HepG2 (cell line): ENCODE data around the gene SRCAP. TPM values are rescaled to one million over a fixed set of nuclear protein-coding genes. Genes with fewer than 3 reads are reported as not detected.

Experiments
- BRCA1 ChIP-seq: sonication (generic); formaldehyde crosslinking; IDR thresholded peaks from 2 replicates; pipeline ENCODE4 v1.4.0; 2020; ENCODE audit warnings: missing genetic modification reagents
- DR1 ChIP-seq: sonication (generic); formaldehyde crosslinking; IDR thresholded peaks from 2 replicates; pipeline ENCODE4 v1.8.0; 2021; ENCODE audit warnings: mild to moderate bottlenecking, missing genetic modification reagents, inconsistent platforms
- FUBP1 ChIP-seq: sonication (generic); formaldehyde crosslinking; IDR thresholded peaks from 2 replicates; pipeline ENCODE4 v1.5.1; 2020; ENCODE audit warnings: missing genetic modification reagents, mild to moderate bottlenecking, borderline replicate concordance
- MYC ChIP-seq: sonication (generic); formaldehyde crosslinking; IDR thresholded peaks from 2 replicates; pipeline ENCODE4 v1.9.0; 2021; ENCODE audit warnings: missing genetic modification reagents, borderline replicate concordance
- SALL2 ChIP-seq: sonication (generic); formaldehyde crosslinking; IDR thresholded peaks from 2 replicates; pipeline ENCODE4 v1.8.1; 2023; ENCODE audit warnings: mild to moderate bottlenecking, missing genetic modification reagents, inconsistent platforms
- SNAPC2 ChIP-seq: sonication (generic); formaldehyde crosslinking; IDR thresholded peaks from 2 replicates; pipeline ENCODE4 v1.8.1; 2022; ENCODE audit warnings: mild to moderate bottlenecking, missing genetic modification reagents
- TMF1 ChIP-seq: sonication (generic); formaldehyde crosslinking; IDR thresholded peaks from 2 replicates; pipeline ENCODE4 v1.8.1; 2022; ENCODE audit warnings: low read depth, missing genetic modification reagents
- ZBTB25 ChIP-seq: IDR thresholded peaks from 2 replicates; pipeline ENCODE4 v1.6.1; 2018; ENCODE audit warnings: missing genetic modification reagents
- ZNF280B ChIP-seq: sonication (generic); formaldehyde crosslinking; IDR thresholded peaks from 2 replicates; pipeline ENCODE4 v1.5.0; 2020; ENCODE audit warnings: missing genetic modification reagents, mild to moderate bottlenecking, borderline replicate concordance
- ZNF329 ChIP-seq: sonication (generic); formaldehyde crosslinking; IDR thresholded peaks from 2 replicates; pipeline ENCODE4 v1.9.0; 2021; ENCODE audit warnings: low read depth, mild to moderate bottlenecking, missing genetic modification reagents
- ZNF354B ChIP-seq: sonication (generic); formaldehyde crosslinking; IDR thresholded peaks from 2 replicates; pipeline ENCODE4 v1.8.0; 2022; ENCODE audit warnings: mild to moderate bottlenecking, missing genetic modification reagents
- ZNF460 ChIP-seq: sonication (generic); formaldehyde crosslinking; IDR thresholded peaks from 2 replicates; pipeline ENCODE4 v1.5.1; 2020; ENCODE audit warnings: missing genetic modification reagents, mild to moderate bottlenecking, borderline replicate concordance
- ZNF549 ChIP-seq: sonication (generic); formaldehyde crosslinking; IDR thresholded peaks from 2 replicates; pipeline ENCODE4 v1.5.0; 2020; ENCODE audit warnings: missing genetic modification reagents
- ZSCAN9 ChIP-seq: IDR thresholded peaks from 2 replicates; pipeline ENCODE4 v1.6.1; 2016; ENCODE audit warnings: borderline replicate concordance
- polyA plus RNA-seq, 8 experiments: library from polyadenylated mRNA; depleted of rRNA in 3 of 8; stranded (reverse) in 7 of 8; unstranded in 1 of 8; fragments of >200 nt; fragmentation: Illumina TruSeq in 4 of 8; extraction: Trizol in 4 of 8; gene quantifications; 2 replicates each; pipeline versions ENCODE4 v1.2.1 to v1.2.3, GENCODE V29; 2011 to 2016; ENCODE audit warnings: low read depth in 4 of 8, missing spikeins in 1 of 8, mixed read lengths in 1 of 8; ENCODE audit not compliant: insufficient read depth in 1 of 8
- total RNA-seq, 5 experiments: library from RNA; depleted of rRNA; stranded (reverse); fragments of >200 nt; fragmentation: Illumina TruSeq; extraction: Trizol; gene quantifications; 2 replicates each; pipeline ENCODE4 v1.2.3, GENCODE V29; 2016; ENCODE audit warnings: low read depth in 1 of 5
- TF ChIP-seq, protein P1 (sequence below), 2 experiments: sonication (generic) in 1 of 2; formaldehyde crosslinking in 1 of 2; IDR thresholded peaks; 2 replicates each; pipeline versions ENCODE4 v1.6.1 to v1.9.0; 2014 to 2022; ENCODE audit warnings: antibody characterized with exemption in 1 of 2, borderline replicate concordance in 1 of 2, inconsistent platforms in 1 of 2, low read depth in 1 of 2, missing genetic modification reagents in 1 of 2
- TF ChIP-seq, protein P2 (sequence below): sonication (generic); formaldehyde crosslinking; IDR thresholded peaks from 2 replicates; pipeline ENCODE4 v1.5.1; 2020; ENCODE audit warnings: mild to moderate bottlenecking, moderate library complexity, missing genetic modification reagents

SRCAP gene
- total and polyA plus RNA-seq, 2 of the 13 experiments (the other 11 are each of a cell fraction or from before 2014, with no cell fraction given) = 4.9 to 9.0 TPM

- TF ChIP-seq ZNF549 (CRISPR knock-in tag) (0 out of 2 replicates have a peak, but pooled peaks have one; percentile 35), ZNF280B (CRISPR knock-in tag) (no peak), MYC (no peak), ZBTB25 (no peak), TMF1 (no peak), ZNF329 (CRISPR knock-in tag) (no peak), ZSCAN9 (no peak), DR1 (no peak), SNAPC2 (0 out of 2 replicates have a peak, but pooled peaks have one; percentile 27), SALL2 (0 out of 2 replicates have a peak, but pooled peaks have one; percentile 17), ZNF460 (CRISPR knock-in tag) (no peak), FUBP1 (CRISPR knock-in tag) (no peak), ZNF354B (CRISPR knock-in tag) (0 out of 2 replicates have a peak, but pooled peaks have one; percentile 44), BRCA1 (CRISPR knock-in tag) (0 out of 2 replicates have a peak, but pooled peaks have one; percentile 2)
- TF ChIP-seq, protein P1, sequence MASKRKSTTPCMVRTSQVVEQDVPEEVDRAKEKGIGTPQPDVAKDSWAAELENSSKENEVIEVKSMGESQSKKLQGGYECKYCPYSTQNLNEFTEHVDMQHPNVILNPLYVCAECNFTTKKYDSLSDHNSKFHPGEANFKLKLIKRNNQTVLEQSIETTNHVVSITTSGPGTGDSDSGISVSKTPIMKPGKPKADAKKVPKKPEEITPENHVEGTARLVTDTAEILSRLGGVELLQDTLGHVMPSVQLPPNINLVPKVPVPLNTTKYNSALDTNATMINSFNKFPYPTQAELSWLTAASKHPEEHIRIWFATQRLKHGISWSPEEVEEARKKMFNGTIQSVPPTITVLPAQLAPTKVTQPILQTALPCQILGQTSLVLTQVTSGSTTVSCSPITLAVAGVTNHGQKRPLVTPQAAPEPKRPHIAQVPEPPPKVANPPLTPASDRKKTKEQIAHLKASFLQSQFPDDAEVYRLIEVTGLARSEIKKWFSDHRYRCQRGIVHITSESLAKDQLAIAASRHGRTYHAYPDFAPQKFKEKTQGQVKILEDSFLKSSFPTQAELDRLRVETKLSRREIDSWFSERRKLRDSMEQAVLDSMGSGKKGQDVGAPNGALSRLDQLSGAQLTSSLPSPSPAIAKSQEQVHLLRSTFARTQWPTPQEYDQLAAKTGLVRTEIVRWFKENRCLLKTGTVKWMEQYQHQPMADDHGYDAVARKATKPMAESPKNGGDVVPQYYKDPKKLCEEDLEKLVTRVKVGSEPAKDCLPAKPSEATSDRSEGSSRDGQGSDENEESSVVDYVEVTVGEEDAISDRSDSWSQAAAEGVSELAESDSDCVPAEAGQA (IDR thresholded peaks at IDR 0.05; ENCODE audit: low read depth) = no peak
- TF ChIP-seq, protein P1 (CRISPR knock-in tag; IDR thresholded peaks at IDR 0.05; ENCODE audit: borderline replicate concordance) = peak; percentile 42; the same call in 1 of the 2 replicates
- TF ChIP-seq, protein P2, sequence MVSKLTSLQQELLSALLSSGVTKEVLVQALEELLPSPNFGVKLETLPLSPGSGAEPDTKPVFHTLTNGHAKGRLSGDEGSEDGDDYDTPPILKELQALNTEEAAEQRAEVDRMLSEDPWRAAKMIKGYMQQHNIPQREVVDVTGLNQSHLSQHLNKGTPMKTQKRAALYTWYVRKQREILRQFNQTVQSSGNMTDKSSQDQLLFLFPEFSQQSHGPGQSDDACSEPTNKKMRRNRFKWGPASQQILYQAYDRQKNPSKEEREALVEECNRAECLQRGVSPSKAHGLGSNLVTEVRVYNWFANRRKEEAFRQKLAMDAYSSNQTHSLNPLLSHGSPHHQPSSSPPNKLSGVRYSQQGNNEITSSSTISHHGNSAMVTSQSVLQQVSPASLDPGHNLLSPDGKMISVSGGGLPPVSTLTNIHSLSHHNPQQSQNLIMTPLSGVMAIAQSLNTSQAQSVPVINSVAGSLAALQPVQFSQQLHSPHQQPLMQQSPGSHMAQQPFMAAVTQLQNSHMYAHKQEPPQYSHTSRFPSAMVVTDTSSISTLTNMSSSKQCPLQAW (CRISPR knock-in tag) = no peak
Observed at GRCh38 chr16:30699615-30700099, 686 bp downstream of the SRCAP start (continued).
